GM12878 (cell line): ENCODE measurements around the gene ZBTB7B. TPM values are rescaled to one million over a fixed set of nuclear protein-coding genes. Genes with fewer than 3 reads are reported as not detected.

Experiments used
- ATAC-seq: fragments of 200-7000 bp; cut with Tn5 transposase; 3 replicates; pipeline ENCODE4 v1.9.1; 2020; ENCODE audit warnings: mild to moderate bottlenecking, moderate library complexity
- BruUV-seq: library from RNA; stranded (reverse); fragments of 400-500 nt; replicated peaks from 2 replicates; lab custom pipeline; 2021; lab: Mats Ljungman, UMichigan
- CTCF ChIA-PET: fragments of 300-600 bp; sonication (Branson Sonifier 250); formaldehyde crosslinking; extraction: SDS; loops from one replicate; lab custom pipeline; 2021; ENCODE audit warnings: inconsistent platforms; lab: Yijun Ruan, JAX
- POLR2A ChIA-PET: fragments of 350-600 bp; formaldehyde crosslinking; extraction: SDS; loops from one replicate; lab custom pipeline; 2021; ENCODE audit warnings: inconsistent platforms; lab: Charles Lee
- RAD21 ChIA-PET: fragments of 300-600 bp; sonication (Branson Sonifier 250); formaldehyde crosslinking; loops from one replicate; lab custom pipeline; 2023; ENCODE audit warnings: antibody characterized with exemption; ENCODE audit not compliant: unreplicated experiment; lab: Charles Lee
- SMC1A ChIA-PET: fragments of 300-600 bp; sonication (Branson Sonifier 250); formaldehyde crosslinking; loops from one replicate; lab custom pipeline; 2023; ENCODE audit not compliant: unreplicated experiment, uncharacterized antibody; lab: Charles Lee
- DNase-seq: peaks from one replicate; pipeline ENCODE4 v3.0.0-alpha.2; 2011; ENCODE audit warnings: low read depth, low spot score
- FAIRE-seq: peaks from 3 replicates; lab custom pipeline; 2011; peaks lifted over from hg19 to GRCh38; lab: Jason Lieb, UNC
- H2AFZ ChIP-seq: 2 replicates; pipeline ENCODE4 v1.6.0; 2011; ENCODE audit warnings: low read depth, low read length, control low read depth; ENCODE audit not compliant: control insufficient read depth
- H3K27ac ChIP-seq: 2 replicates; pipeline ENCODE4 v1.5.1; 2011; ENCODE audit warnings: control low read depth; ENCODE audit not compliant: control insufficient read depth, insufficient read depth
- H3K27me3 ChIP-seq, 2 experiments: replicated peaks in 1 of 2; 2 replicates each; pipeline versions ENCODE4 v1.6.0 to v1.6.1; 2011; ENCODE audit warnings: low read length in 1 of 2; ENCODE audit not compliant: control insufficient read depth in 2 of 2, insufficient read depth in 2 of 2
- H3K36me3 ChIP-seq, 2 experiments: 2 replicates each; pipeline ENCODE4 v1.5.1; 2011; ENCODE audit warnings: low read length in 1 of 2; ENCODE audit not compliant: control insufficient read depth in 2 of 2, insufficient read depth in 2 of 2
- H3K4me1 ChIP-seq: 2 replicates; pipeline ENCODE4 v1.6.1; 2011; ENCODE audit warnings: mild to moderate bottlenecking, low read length, moderate library complexity, mixed read lengths; ENCODE audit not compliant: control insufficient read depth, insufficient read depth
- H3K4me2 ChIP-seq: 2 replicates; pipeline ENCODE4 v1.6.0; 2011; ENCODE audit warnings: control low read depth; ENCODE audit not compliant: control insufficient read depth, insufficient read depth
- H3K4me3 ChIP-seq: fragments of 200-600 bp; sonication (generic); 2 replicates; pipeline ENCODE4 v1.5.1; 2016
- H3K79me2 ChIP-seq: 2 replicates; pipeline ENCODE4 v1.6.0; 2011; ENCODE audit warnings: low read length; ENCODE audit not compliant: control insufficient read depth, insufficient read depth
- H3K9ac ChIP-seq: 2 replicates; pipeline ENCODE4 v1.8.0; 2011; ENCODE audit warnings: low read length, control low read depth, mixed read lengths; ENCODE audit not compliant: control insufficient read depth, insufficient read depth
- H3K9me3 ChIP-seq: replicated peaks from 3 replicates; pipeline ENCODE4 v1.5.1; 2011; ENCODE audit warnings: mild to moderate bottlenecking, low read length; ENCODE audit not compliant: control insufficient read depth, insufficient read depth
- H4K20me1 ChIP-seq: 2 replicates; pipeline ENCODE4 v1.6.0; 2011; ENCODE audit not compliant: control insufficient read depth, insufficient read depth
- EGR1 ChIP-seq, 2 experiments: IDR thresholded peaks; 1 replicate in 1 of 2; 2 replicates in 1 of 2; pipeline ENCODE4 v1.6.1; 2011 to 2012; ENCODE audit warnings: low read depth in 2 of 2, low read length in 2 of 2, borderline replicate concordance in 1 of 2, mild to moderate bottlenecking in 1 of 2, moderate library complexity in 1 of 2
- FOXM1 ChIP-seq: IDR thresholded peaks from 2 replicates; pipeline ENCODE4 v1.6.1; 2012; ENCODE audit warnings: low read depth, mild to moderate bottlenecking, inconsistent platforms, low read length, moderate library complexity
- HDGF ChIP-seq: fragments of 450-650 bp; IDR thresholded peaks from 2 replicates; pipeline ENCODE4 v1.6.1; 2016; ENCODE audit warnings: antibody characterized with exemption
- LARP7 ChIP-seq: fragments of 450-650 bp; IDR thresholded peaks from 2 replicates; pipeline ENCODE4 v1.6.1; 2017; ENCODE audit warnings: mild to moderate bottlenecking
- NBN ChIP-seq: fragments of 450-650 bp; IDR thresholded peaks from 2 replicates; pipeline ENCODE4 v1.6.1; 2016
- NR2C2 ChIP-seq: IDR thresholded peaks from 2 replicates; pipeline ENCODE4 v1.6.1; 2011; ENCODE audit warnings: borderline replicate concordance, low read depth; ENCODE audit not compliant: control insufficient read depth, insufficient read length
- PML ChIP-seq: IDR thresholded peaks from 2 replicates; pipeline ENCODE4 v1.6.1; 2012; ENCODE audit warnings: low read length, inconsistent platforms
- POLR2A ChIP-seq: IDR thresholded peaks from 2 replicates; pipeline ENCODE4 v1.6.1; 2011; ENCODE audit warnings: low read depth, mild to moderate bottlenecking, low read length
- RB1 ChIP-seq: fragments of 450-650 bp; formaldehyde crosslinking; IDR thresholded peaks from 2 replicates; pipeline ENCODE4 v1.6.1; 2017; ENCODE audit warnings: mild to moderate bottlenecking, borderline replicate concordance
- RELA ChIP-seq: fragments of 450-650 bp; IDR thresholded peaks from 2 replicates; pipeline ENCODE4 v1.8.0; 2014; ENCODE audit warnings: borderline replicate concordance; ENCODE audit not compliant: partially characterized antibody
- SUPT20H ChIP-seq: IDR thresholded peaks from 2 replicates; pipeline ENCODE4 v1.6.1; 2011; ENCODE audit warnings: low read depth, mild to moderate bottlenecking, low read length, moderate library complexity, borderline replicate concordance; ENCODE audit not compliant: control insufficient read depth
- YY1 ChIP-seq: IDR thresholded peaks from 2 replicates; pipeline ENCODE4 v1.6.1; 2011; ENCODE audit warnings: low read depth, mild to moderate bottlenecking, low read length
- ZBTB4 ChIP-seq: fragments of 450-650 bp; formaldehyde crosslinking; IDR thresholded peaks from 2 replicates; pipeline ENCODE4 v1.4.0; 2022; ENCODE audit warnings: mild to moderate bottlenecking, moderate library complexity
- ZNF217 ChIP-seq: fragments of 450-650 bp; IDR thresholded peaks from 2 replicates; pipeline ENCODE4 v1.6.1; 2017; ENCODE audit warnings: antibody characterized with exemption, mild to moderate bottlenecking
- ZNF384 ChIP-seq: IDR thresholded peaks from 2 replicates; pipeline ENCODE4 v1.6.1; 2012; ENCODE audit warnings: low read depth, mild to moderate bottlenecking, low read length, improper control_type of control experiment, borderline replicate concordance
- WGBS: methylation state at CpG from one replicate; pipeline ENCODE4 v1.1.6; 2016; ENCODE audit warnings: low lambda C conversion rate; ENCODE audit not compliant: insufficient replicate concordance, insufficient coverage; ENCODE audit errors: missing lambda C conversion rate; 5-methylcytosine and 5-hydroxymethylcytosine counted together
- in situ Hi-C: fragments of 300-500 bp; cut with MboI; formaldehyde crosslinking; loops from 9 replicates; pipeline ENCODE4 v1.14.3; 2018; ENCODE audit warnings: mixed read lengths
- intact Hi-C: fragments of 100-400 bp; cut with micrococcal nuclease; formaldehyde crosslinking; loops from one replicate; pipeline ENCODE4 v1.14.2; 2022; ENCODE audit not compliant: unreplicated experiment
- polyA plus RNA-seq, 11 experiments: library from polyadenylated mRNA; depleted of rRNA in 4 of 11; unstranded in 6 of 11; stranded (reverse) in 5 of 11; fragments of >200 nt; fragmentation: Nextera tagmentation in 4 of 11; fragmentation: Illumina TruSeq in 1 of 11; extraction: Ambion mirVana in 4 of 11; extraction: Trizol in 1 of 11; gene quantifications; 1 replicate in 1 of 11; 2 replicates in 10 of 11; pipeline versions ENCODE4 v1.2.1 to v1.2.3, GENCODE V29; 2011 to 2016; ENCODE audit warnings: inconsistent platforms in 2 of 11, missing spikeins in 2 of 11, low read depth in 1 of 11
- total RNA-seq, 4 experiments: library from RNA; depleted of rRNA in 3 of 4; stranded (reverse); fragments of >200 nt in 3 of 4; fragmentation: Illumina TruSeq in 1 of 4; extraction: Trizol in 1 of 4; gene quantifications; 2 replicates each; pipeline versions ENCODE4 v1.2.1 to v1.2.3, GENCODE V29; 2013 to 2021
- TF ChIP-seq, protein P1 (sequence below): fragments of 450-650 bp; IDR thresholded peaks from 2 replicates; pipeline ENCODE4 v1.6.1; 2017; ENCODE audit warnings: borderline replicate concordance
- TF ChIP-seq, protein P2 (sequence below): IDR thresholded peaks from 2 replicates; pipeline ENCODE4 v1.6.1; 2012; ENCODE audit warnings: low read length, inconsistent platforms

The ZBTB7B gene
- total and polyA plus RNA-seq, 10 of the 15 experiments (the other 5 are each of a cell fraction or from before 2014, with no cell fraction given): 0.11 to 44.9 (median 11.3) TPM

- Histone ChIP-seq H3K4me1 (peaks cover 13% of the 10 kb centered on the region), H3K9me3 (no peaks in the 10 kb centered on the region), H3K27me3 (no peaks in the 10 kb centered on the region), H3K4me3 (peak within 1 kb of the TSS; percentile 91), H3K27ac (peak within 1 kb of the TSS; percentile 15; the same call in 1 of the 2 replicates), H3K9ac (peak within 1 kb of the TSS; percentile 65), H2AFZ (peak within 1 kb of the TSS; percentile 92), H3K36me3 (no peaks in the 10 kb centered on the region), H3K79me2 (no peaks in the 10 kb centered on the region; the same call in 1 of the 2 replicates), H3K4me2 (peak within 1 kb of the TSS; percentile 96), H4K20me1 (no peaks in the 10 kb centered on the region)
- no peak for DNase-seq
- intact Hi-C loops (no loop called here), in situ Hi-C loops (no loop called here)
- BruUV-seq: no TSS peak
- peak; percentile 83 for FAIRE-seq
- ATAC-seq: peak; percentile 89
- ChIA-PET CTCF (interaction anchor here (0.6 to 3.7 kb wide), 23 partner anchors 9 to 491 kb away, joined by 3 to 27 read pairs (median 4); partner anchors contain the start of genes EFNA3, PBXIP1, PMVK and PYGO2), SMC1A (interaction anchor here (0.8 to 2.4 kb wide), 4 partner anchors 9 to 107 kb away, joined by 3 to 12 read pairs (median 4); no protein-coding TSS in a partner anchor), POLR2A (interaction anchor here (0.7 to 1.7 kb wide), 4 partner anchors 34 to 110 kb away, joined by 3 to 4 read pairs (median 4); no protein-coding TSS in a partner anchor), RAD21 (interaction anchor here (0.5 to 2.7 kb wide), 15 partner anchors 9 to 1371 kb away, joined by 3 to 16 read pairs (median 4); partner anchors contain the start of genes PBXIP1 and PYGO2)
- 1% methylated on average over 83 of the region's 99 CpGs for WGBS
- TF ChIP-seq ZBTB4 (CRISPR knock-in tag) (no peak), FOXM1 (no peak), LARP7 (peak; percentile 95), ZNF384 (no peak), RB1 (peak; percentile 82; the same call in 1 of the 2 replicates), NR2C2 (no peak), NBN (0 out of 2 replicates have a peak, but pooled peaks have one; percentile 57), PML (no peak), RELA (no peak), POLR2A (peak; percentile 51; the same call in 1 of the 2 replicates), SUPT20H (no peak), ZNF217 (peak; percentile 71; the same call in 1 of the 2 replicates), HDGF (peak; percentile 56; the same call in 1 of the 2 replicates), EGR1 (IDR thresholded peaks at IDR 0.05; ENCODE audit: borderline replicate concordance in 1 of 2, low read depth in 2 of 2, low read length in 2 of 2) (peak in 1 of 2 experiments; percentile 63; a peak in 2 of 3 replicates), YY1 (0 out of 2 replicates have a peak, but pooled peaks have one; percentile 36)
- TF ChIP-seq, protein P1, sequence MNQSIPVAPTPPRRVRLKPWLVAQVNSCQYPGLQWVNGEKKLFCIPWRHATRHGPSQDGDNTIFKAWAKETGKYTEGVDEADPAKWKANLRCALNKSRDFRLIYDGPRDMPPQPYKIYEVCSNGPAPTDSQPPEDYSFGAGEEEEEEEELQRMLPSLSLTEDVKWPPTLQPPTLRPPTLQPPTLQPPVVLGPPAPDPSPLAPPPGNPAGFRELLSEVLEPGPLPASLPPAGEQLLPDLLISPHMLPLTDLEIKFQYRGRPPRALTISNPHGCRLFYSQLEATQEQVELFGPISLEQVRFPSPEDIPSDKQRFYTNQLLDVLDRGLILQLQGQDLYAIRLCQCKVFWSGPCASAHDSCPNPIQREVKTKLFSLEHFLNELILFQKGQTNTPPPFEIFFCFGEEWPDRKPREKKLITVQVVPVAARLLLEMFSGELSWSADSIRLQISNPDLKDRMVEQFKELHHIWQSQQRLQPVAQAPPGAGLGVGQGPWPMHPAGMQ: no peak
- TF ChIP-seq, protein P2, sequence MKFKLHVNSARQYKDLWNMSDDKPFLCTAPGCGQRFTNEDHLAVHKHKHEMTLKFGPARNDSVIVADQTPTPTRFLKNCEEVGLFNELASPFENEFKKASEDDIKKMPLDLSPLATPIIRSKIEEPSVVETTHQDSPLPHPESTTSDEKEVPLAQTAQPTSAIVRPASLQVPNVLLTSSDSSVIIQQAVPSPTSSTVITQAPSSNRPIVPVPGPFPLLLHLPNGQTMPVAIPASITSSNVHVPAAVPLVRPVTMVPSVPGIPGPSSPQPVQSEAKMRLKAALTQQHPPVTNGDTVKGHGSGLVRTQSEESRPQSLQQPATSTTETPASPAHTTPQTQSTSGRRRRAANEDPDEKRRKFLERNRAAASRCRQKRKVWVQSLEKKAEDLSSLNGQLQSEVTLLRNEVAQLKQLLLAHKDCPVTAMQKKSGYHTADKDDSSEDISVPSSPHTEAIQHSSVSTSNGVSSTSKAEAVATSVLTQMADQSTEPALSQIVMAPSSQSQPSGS: no peak
Measured at GRCh38 chr1:155050560-155051341, 48.1 kb downstream of the ZBTB7B start, which contains the start of gene ADAM15. Gene ADAM15, plus strand, starts transcription at chr1:155051316. Its CDS starts 71 bp downstream, at chr1:155051387.
